Neural cell (in vitro differentiated cells): Measurements from ENCODE around the gene AEBP2. TPM values are rescaled to one million over a fixed set of nuclear protein-coding genes. Genes with fewer than 3 reads are reported as not detected.

Experiments used
- H2AFZ ChIP-seq: fragments of 200-600, 300-800 bp; sonication (generic), shearing (Covaris generic); 2 replicates; pipeline ENCODE4 v1.6.0; 2014; ENCODE audit warnings: low read depth, mild to moderate bottlenecking, antibody characterized with exemption, low read length, moderate library complexity
- H3F3A ChIP-seq: fragments of 200-600 bp; shearing (Covaris generic); 2 replicates; pipeline ENCODE4 v1.6.1; 2016; ENCODE audit warnings: mild to moderate bottlenecking, moderate library complexity, mixed read lengths, antibody characterized with exemption, low read length; ENCODE audit not compliant: insufficient read depth, poor library complexity, severe bottlenecking
- H3K27ac ChIP-seq: fragments of 200-600, 300-800 bp; sonication (generic), shearing (Covaris generic); 2 replicates; pipeline ENCODE4 v1.5.1; 2014; ENCODE audit warnings: mild to moderate bottlenecking, low read length, moderate library complexity
- H3K27me3 ChIP-seq: fragments of 300-800, 200-600 bp; sonication (generic), shearing (Covaris generic); 2 replicates; pipeline ENCODE4 v1.6.0; 2014; ENCODE audit warnings: mild to moderate bottlenecking, low read depth, low read length, moderate library complexity; ENCODE audit not compliant: insufficient read depth
- H3K36me3 ChIP-seq: fragments of 300-800, 200-600 bp; sonication (generic), shearing (Covaris generic); 2 replicates; pipeline ENCODE4 v1.5.1; 2014; ENCODE audit warnings: mild to moderate bottlenecking, antibody characterized with exemption, low read length, moderate library complexity; ENCODE audit not compliant: insufficient read depth
- H3K4me2 ChIP-seq: fragments of 300-800, 200-600 bp; sonication (generic), shearing (Covaris generic); 2 replicates; pipeline ENCODE4 v1.6.0; 2014; ENCODE audit warnings: mild to moderate bottlenecking, low read length
- H3K4me3 ChIP-seq: fragments of 300-800, 200-600 bp; sonication (generic), shearing (Covaris generic); 2 replicates; pipeline ENCODE4 v1.5.1; 2014; ENCODE audit warnings: mild to moderate bottlenecking, low read length, moderate library complexity
- H3K79me2 ChIP-seq: fragments of 200-600 bp; shearing (Covaris generic); replicated peaks from 2 replicates; pipeline ENCODE4 v1.6.0; 2014; ENCODE audit warnings: mild to moderate bottlenecking, low read length, moderate library complexity; ENCODE audit not compliant: insufficient read depth
- H3K9ac ChIP-seq: fragments of 300-800, 200-600 bp; sonication (generic), shearing (Covaris generic); 2 replicates; pipeline ENCODE4 v1.6.1; 2016; ENCODE audit warnings: mild to moderate bottlenecking, low read length, mixed read lengths
- H3K9me2 ChIP-seq: fragments of 200-600 bp; shearing (Covaris generic); 2 replicates; pipeline ENCODE4 v1.6.1; 2016; ENCODE audit warnings: mild to moderate bottlenecking, low read length, mixed read lengths; ENCODE audit not compliant: insufficient read depth
- H3K9me3 ChIP-seq: fragments of 200-600, 300-800 bp; sonication (generic), shearing (Covaris generic); 2 replicates; pipeline ENCODE4 v1.6.1; 2016; ENCODE audit warnings: mild to moderate bottlenecking, mixed run types, low read length, moderate library complexity, mixed read lengths
- H4K20me1 ChIP-seq: fragments of 200-600 bp; shearing (Covaris generic); 2 replicates; pipeline ENCODE4 v1.6.1; 2016; ENCODE audit warnings: mild to moderate bottlenecking, mixed run types; ENCODE audit not compliant: insufficient read depth
- EP300 ChIP-seq: fragments of 450-650 bp; conservative IDR thresholded peaks from 2 replicates; pipeline ENCODE4 v1.6.1; 2014; ENCODE audit warnings: antibody characterized with exemption, mild to moderate bottlenecking, moderate library complexity; ENCODE audit not compliant: poor library complexity, severe bottlenecking
- EZH2 ChIP-seq: fragments of 200-600, 300-800 bp; shearing (Covaris generic), sonication (generic); IDR thresholded peaks from 2 replicates; pipeline ENCODE4 v1.6.1; 2014; ENCODE audit warnings: antibody characterized with exemption, low read length, borderline replicate concordance, mild to moderate bottlenecking; ENCODE audit not compliant: insufficient read depth, poor library complexity, severe bottlenecking
- MXI1 ChIP-seq: fragments of 450-650 bp; conservative IDR thresholded peaks from 2 replicates; pipeline ENCODE4 v1.6.1; 2014; ENCODE audit warnings: antibody characterized with exemption, mild to moderate bottlenecking; ENCODE audit not compliant: poor library complexity, severe bottlenecking
- POLR2AphosphoS5 ChIP-seq: IDR thresholded peaks from 2 replicates; pipeline ENCODE4 v1.6.1; 2012
- RAD21 ChIP-seq: fragments of 450-650 bp; conservative IDR thresholded peaks from 2 replicates; pipeline ENCODE4 v1.6.1; 2014; ENCODE audit warnings: antibody characterized with exemption, mild to moderate bottlenecking, moderate library complexity
- SMC3 ChIP-seq: fragments of 450-650 bp; conservative IDR thresholded peaks from 2 replicates; pipeline ENCODE4 v1.6.1; 2014; ENCODE audit warnings: antibody characterized with exemption, mild to moderate bottlenecking, moderate library complexity; ENCODE audit not compliant: poor library complexity
- TAF1 ChIP-seq: IDR thresholded peaks from 2 replicates; pipeline ENCODE4 v1.6.1; 2012; ENCODE audit warnings: low read depth
- polyA plus RNA-seq: library from polyadenylated mRNA; depleted of rRNA; stranded (reverse); fragments of >200 nt; gene quantifications from 2 replicates; pipeline ENCODE4 v1.2.3, GENCODE V29; 2014
- TF ChIP-seq, protein P1 (sequence below): fragments of 450-650 bp; IDR thresholded peaks from 2 replicates; pipeline ENCODE4 v1.5.1; 2014; ENCODE audit warnings: antibody characterized with exemption, mild to moderate bottlenecking, moderate library complexity; ENCODE audit not compliant: poor library complexity, severe bottlenecking
- TF ChIP-seq, protein P2 (sequence below): IDR thresholded peaks from 2 replicates; pipeline ENCODE4 v1.6.1; 2012; ENCODE audit warnings: borderline replicate concordance

Gene AEBP2
- polyA plus RNA-seq, 1 donor from 2014 or later, result 20.5 TPM

DNA sequence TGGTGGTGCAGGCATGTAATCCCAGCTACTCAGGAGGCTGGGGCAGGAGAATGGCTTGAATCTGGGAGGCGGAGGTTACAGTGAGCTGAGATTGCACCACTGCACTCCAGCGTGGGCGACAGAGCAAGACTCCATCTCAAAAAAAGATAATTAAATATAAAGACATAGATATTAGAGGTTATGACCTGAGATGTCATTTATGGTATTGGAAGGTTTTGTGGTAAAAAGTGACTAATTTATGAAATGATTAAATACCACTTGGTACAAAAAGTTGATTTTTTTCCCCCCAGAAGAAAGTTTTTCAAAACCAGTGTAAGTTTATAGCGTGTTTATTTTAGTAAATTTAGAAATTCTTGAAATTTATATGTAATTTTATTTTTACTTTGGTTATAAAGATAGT is 4.3 kb downstream of the AEBP2 start:
- no peak overlapping the region for H3K27ac ChIP-seq
- no peaks in the 10 kb centered on the region for H3K9me3 ChIP-seq
- H3K4me2 ChIP-seq, result no peak overlapping the region
- H3F3A ChIP-seq, result no peaks in the 10 kb centered on the region
- H4K20me1 ChIP-seq, result no peaks in the 10 kb centered on the region
- H3K27me3 ChIP-seq, result no peaks in the 10 kb centered on the region
- no peaks in the 10 kb centered on the region for H3K9me2 ChIP-seq
- H3K4me3 ChIP-seq, result no peak overlapping the region
- H3K9ac ChIP-seq, result no peak overlapping the region
- peaks cover 75% of the 10 kb centered on the region for H3K79me2 ChIP-seq
- TF ChIP-seq MXI1, result no peak
- no peak for TF ChIP-seq EP300
- TF ChIP-seq, protein P1, sequence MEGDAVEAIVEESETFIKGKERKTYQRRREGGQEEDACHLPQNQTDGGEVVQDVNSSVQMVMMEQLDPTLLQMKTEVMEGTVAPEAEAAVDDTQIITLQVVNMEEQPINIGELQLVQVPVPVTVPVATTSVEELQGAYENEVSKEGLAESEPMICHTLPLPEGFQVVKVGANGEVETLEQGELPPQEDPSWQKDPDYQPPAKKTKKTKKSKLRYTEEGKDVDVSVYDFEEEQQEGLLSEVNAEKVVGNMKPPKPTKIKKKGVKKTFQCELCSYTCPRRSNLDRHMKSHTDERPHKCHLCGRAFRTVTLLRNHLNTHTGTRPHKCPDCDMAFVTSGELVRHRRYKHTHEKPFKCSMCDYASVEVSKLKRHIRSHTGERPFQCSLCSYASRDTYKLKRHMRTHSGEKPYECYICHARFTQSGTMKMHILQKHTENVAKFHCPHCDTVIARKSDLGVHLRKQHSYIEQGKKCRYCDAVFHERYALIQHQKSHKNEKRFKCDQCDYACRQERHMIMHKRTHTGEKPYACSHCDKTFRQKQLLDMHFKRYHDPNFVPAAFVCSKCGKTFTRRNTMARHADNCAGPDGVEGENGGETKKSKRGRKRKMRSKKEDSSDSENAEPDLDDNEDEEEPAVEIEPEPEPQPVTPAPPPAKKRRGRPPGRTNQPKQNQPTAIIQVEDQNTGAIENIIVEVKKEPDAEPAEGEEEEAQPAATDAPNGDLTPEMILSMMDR, result no peak
- TF ChIP-seq, protein P2, sequence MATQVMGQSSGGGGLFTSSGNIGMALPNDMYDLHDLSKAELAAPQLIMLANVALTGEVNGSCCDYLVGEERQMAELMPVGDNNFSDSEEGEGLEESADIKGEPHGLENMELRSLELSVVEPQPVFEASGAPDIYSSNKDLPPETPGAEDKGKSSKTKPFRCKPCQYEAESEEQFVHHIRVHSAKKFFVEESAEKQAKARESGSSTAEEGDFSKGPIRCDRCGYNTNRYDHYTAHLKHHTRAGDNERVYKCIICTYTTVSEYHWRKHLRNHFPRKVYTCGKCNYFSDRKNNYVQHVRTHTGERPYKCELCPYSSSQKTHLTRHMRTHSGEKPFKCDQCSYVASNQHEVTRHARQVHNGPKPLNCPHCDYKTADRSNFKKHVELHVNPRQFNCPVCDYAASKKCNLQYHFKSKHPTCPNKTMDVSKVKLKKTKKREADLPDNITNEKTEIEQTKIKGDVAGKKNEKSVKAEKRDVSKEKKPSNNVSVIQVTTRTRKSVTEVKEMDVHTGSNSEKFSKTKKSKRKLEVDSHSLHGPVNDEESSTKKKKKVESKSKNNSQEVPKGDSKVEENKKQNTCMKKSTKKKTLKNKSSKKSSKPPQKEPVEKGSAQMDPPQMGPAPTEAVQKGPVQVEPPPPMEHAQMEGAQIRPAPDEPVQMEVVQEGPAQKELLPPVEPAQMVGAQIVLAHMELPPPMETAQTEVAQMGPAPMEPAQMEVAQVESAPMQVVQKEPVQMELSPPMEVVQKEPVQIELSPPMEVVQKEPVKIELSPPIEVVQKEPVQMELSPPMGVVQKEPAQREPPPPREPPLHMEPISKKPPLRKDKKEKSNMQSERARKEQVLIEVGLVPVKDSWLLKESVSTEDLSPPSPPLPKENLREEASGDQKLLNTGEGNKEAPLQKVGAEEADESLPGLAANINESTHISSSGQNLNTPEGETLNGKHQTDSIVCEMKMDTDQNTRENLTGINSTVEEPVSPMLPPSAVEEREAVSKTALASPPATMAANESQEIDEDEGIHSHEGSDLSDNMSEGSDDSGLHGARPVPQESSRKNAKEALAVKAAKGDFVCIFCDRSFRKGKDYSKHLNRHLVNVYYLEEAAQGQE, result no peak
- no peak for TF ChIP-seq RAD21
- TF ChIP-seq TAF1, result no peak
- no peak for TF ChIP-seq SMC3
- TF ChIP-seq EZH2, result no peak
- no peak for TF ChIP-seq POLR2AphosphoS5
- H2AFZ ChIP-seq, result no peak overlapping the region
- no peaks in the 10 kb centered on the region for H3K36me3 ChIP-seq

DNA sequence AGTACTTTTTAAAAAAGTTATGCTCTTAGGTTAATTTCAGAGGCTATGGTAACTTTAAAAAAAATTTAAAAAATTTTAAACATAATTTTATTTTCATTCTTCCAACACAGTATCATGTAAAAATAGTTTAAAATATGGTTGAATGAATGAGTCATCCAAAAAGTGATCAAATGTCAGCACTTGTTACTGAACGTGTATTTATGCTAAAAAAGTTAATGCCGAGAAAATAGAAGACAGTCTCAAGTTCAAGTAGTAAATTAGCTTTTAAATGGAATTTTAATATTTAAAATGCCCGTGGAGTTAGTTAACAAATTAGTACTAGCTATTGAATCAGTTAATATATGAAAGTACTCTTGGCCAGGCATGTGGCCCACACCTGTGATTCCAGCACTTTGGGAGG is 4.8 kb downstream of the AEBP2 start:
- no peak for TF ChIP-seq EZH2
- no peak for TF ChIP-seq TAF1
- TF ChIP-seq POLR2AphosphoS5, result no peak
- Histone ChIP-seq H3K27me3 (no peaks in the 10 kb centered on the region), H3K79me2 (peaks cover 80% of the 10 kb centered on the region), H3K4me2 (no peak overlapping the region), H3K36me3 (no peaks in the 10 kb centered on the region), H3K4me3 (no peak overlapping the region), H3K9me3 (no peaks in the 10 kb centered on the region), H3F3A (no peaks in the 10 kb centered on the region), H3K9me2 (no peaks in the 10 kb centered on the region), H3K9ac (no peak overlapping the region), H4K20me1 (no peaks in the 10 kb centered on the region), H2AFZ (no peak overlapping the region), H3K27ac (no peak overlapping the region)

DNA sequence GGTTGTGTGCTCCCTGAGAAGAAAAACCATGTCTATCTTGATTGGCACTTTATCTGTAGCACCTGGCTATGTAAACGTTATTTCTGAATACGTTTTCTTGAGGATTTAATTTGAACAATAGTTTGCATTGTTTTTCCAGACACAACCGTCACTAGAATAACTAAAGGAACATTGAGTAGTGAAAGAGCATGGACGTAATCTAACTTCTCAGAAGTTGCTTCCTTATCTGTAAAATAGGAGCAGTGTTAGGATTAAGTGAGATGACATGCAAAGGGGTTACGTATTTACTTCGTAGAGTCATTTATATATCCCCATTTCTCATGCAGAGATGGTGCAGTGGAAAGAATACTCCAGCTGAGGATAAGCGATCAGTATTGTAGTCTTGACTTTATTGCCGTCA is 8.1 kb downstream of the AEBP2 start:
- Histone ChIP-seq H3K9me2 (no peaks in the 10 kb centered on the region), H4K20me1 (no peaks in the 10 kb centered on the region), H3K9ac (no peak overlapping the region), H3K79me2 (peaks cover 96% of the 10 kb centered on the region), H2AFZ (no peak overlapping the region), H3K27ac (no peak overlapping the region), H3K36me3 (no peaks in the 10 kb centered on the region), H3K9me3 (no peaks in the 10 kb centered on the region), H3F3A (no peaks in the 10 kb centered on the region), H3K27me3 (no peaks in the 10 kb centered on the region), H3K4me3 (no peak overlapping the region), H3K4me2 (no peak overlapping the region)
- TF ChIP-seq, protein P1, result no peak
- TF ChIP-seq EZH2 (no peak), POLR2AphosphoS5 (no peak), SMC3 (no peak), TAF1 (no peak), MXI1 (no peak), RAD21 (no peak), EP300 (no peak)
- TF ChIP-seq, protein P2, result no peak
